Epithelial cell of esophagus (primary cell): Measurements from ENCODE around the gene CRAT.

Source experiments
- DNase-seq: peaks from one replicate; pipeline ENCODE4 v3.0.0; 2010; ENCODE audit warnings: low read depth
- H3K4me3 ChIP-seq: 2 replicates; pipeline ENCODE4 v1.5.1; 2011; ENCODE audit warnings: mild to moderate bottlenecking, low read length, control low read depth
- CTCF ChIP-seq: IDR thresholded peaks from 2 replicates; pipeline ENCODE4 v1.5.1; 2011; ENCODE audit warnings: low read depth, mild to moderate bottlenecking, low read length, control low read depth, inconsistent platforms; ENCODE audit not compliant: insufficient read depth; ENCODE audit errors: missing control alignments

The CRAT gene

GRCh38 chr9:129148463-129149204, 38.0 kb upstream of the CRAT start:
- no peak for TF ChIP-seq CTCF
- H3K4me3 ChIP-seq: no peak overlapping the region
- DNase-seq: no peak

- H3K4me3 ChIP-seq: no peak overlapping the region
- no peak for TF ChIP-seq CTCF
- DNase-seq: no peak
Observed at GRCh38 chr9:129146441-129146941, 35.9 kb upstream of the CRAT start.

GRCh38 chr9:129145841-129146292, 35.3 kb upstream of the CRAT start:
- no peak overlapping the region for H3K4me3 ChIP-seq
- no peak for TF ChIP-seq CTCF
- no peak for DNase-seq

GRCh38 chr9:129145316-129145715, 34.7 kb upstream of the CRAT start:
- TF ChIP-seq CTCF: no peak
- no peak for DNase-seq
- no peak overlapping the region for H3K4me3 ChIP-seq

GRCh38 chr9:129143031-129143927, 32.7 kb upstream of the CRAT start:
- no peak overlapping the region for H3K4me3 ChIP-seq
- TF ChIP-seq CTCF: peak; percentile 97
- peak; percentile 80 for DNase-seq

GRCh38 chr9:129142138-129142935, 31.7 kb upstream of the CRAT start:
- no peak for DNase-seq
- TF ChIP-seq CTCF: no peak
- no peak overlapping the region for H3K4me3 ChIP-seq
